GM21717 (cell line): Measurements from ENCODE around the gene ZNF775.

ENCODE experiments used
- ATAC-seq: cut with Tn5 transposase; IDR thresholded peaks from one replicate; pipeline ENCODE4 v1.9.1; 2021; ENCODE audit warnings: mild to moderate bottlenecking, moderate library complexity; ENCODE audit not compliant: unreplicated experiment

ZNF775 gene

DNA sequence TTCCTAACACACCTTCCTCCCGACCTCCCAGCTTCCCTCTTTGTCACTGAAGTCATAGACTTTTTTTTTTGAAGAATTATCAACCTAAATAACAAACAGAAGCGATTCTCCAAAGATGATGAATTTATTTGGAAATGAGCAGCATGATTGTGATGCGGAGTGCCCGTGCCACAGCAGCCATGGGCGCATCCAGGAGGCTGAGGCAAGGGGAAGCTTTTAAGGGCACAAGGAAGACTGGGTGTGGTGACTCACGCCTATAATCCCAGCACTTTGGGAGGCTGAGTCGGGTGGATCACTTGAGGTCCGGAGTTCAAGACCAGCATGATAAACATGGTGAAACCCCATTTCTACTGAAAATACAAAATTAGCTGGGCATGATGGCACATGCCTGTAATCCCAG, 55.1 kb downstream of the ZNF775 start:
- no peak for ATAC-seq

DNA sequence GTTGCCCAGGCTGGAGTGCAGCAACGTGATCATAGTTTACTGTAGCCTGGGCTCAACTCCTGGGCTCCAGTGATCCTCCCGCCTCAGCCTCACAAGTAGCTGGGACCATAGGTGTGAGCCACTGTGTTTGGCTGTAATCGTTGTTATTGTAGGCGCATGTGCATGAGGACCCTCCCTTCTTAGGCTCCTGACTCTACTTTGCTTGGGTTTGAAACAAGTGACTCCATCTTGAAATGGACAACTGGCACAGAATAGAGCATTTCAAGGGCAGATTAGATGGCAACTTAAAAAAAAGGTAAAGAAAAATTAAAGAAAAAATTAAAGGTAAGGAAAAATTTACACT, 55.9 kb downstream of the ZNF775 start:
- ATAC-seq = no peak

DNA sequence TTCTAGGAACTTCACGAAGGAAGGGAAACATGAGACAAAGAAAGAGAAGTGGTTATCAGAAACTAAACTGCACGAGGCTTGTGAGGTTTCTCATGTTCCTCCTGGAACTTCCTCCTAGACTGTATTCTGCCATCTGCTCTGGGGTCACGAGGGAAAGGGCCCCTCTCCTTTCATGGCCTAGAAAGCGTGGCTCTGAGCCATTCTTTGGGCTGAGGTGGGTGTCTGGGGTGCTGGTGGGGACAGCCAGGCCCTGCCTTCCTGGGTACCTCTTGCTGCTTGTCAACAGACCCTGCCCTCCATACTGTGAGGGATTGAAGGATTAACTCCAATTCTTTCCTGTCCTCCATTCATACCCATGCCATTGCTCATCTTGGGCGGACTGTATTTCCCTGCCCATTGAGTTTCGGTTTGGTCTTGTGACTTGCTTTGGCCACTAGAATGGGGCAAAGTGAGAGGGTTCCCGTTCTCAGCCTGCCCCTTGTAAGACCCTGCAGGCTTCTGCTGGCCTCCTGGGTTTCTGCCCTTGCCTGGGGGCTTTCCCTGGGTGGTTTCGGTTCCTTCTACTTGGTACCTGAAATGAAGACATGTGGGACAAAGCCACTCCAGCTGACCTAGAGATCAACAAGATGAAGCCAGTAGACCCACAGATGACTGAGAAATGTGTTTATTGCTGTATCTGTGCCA, 56.4 kb downstream of the ZNF775 start:
- ATAC-seq = peak; percentile 96

DNA sequence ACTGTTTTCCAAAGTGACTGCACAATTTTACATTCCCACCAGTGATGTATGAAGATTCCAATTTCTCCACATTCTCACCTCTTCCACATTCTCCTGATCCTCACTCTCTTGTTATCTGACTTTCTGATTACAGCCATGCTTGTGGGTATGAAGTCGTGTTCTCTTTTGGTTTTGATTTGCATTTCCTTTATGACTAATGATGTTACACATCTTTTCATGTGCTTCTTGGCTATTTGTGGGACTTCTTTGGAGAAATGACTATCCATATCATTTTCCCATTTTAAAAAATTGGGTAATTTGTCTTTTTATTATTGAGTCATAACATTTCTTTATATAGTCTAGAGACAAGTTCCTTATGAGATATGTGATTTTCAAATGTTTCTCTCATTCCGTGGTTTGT, 60.8 kb downstream of the ZNF775 start:
- ATAC-seq = no peak

DNA sequence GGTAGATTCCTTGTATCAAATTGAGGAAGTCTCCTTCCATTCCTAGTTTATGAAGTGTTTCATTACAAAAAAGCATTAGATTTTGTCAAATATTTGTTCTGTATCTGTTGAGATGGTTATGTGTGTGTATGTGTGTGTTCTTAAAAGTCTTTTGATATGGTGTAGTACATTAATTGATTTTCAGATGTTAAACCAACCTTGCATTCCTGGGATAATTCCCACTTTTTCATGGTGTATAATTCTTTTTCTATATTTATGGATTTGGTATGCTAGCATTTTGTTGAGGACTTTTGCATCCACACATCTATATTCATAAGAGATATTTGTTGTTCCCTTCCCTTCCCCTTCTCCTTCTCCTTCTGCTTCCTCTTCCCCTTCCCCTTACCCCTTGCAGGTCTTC, 62.4 kb downstream of the ZNF775 start:
- no peak for ATAC-seq

DNA sequence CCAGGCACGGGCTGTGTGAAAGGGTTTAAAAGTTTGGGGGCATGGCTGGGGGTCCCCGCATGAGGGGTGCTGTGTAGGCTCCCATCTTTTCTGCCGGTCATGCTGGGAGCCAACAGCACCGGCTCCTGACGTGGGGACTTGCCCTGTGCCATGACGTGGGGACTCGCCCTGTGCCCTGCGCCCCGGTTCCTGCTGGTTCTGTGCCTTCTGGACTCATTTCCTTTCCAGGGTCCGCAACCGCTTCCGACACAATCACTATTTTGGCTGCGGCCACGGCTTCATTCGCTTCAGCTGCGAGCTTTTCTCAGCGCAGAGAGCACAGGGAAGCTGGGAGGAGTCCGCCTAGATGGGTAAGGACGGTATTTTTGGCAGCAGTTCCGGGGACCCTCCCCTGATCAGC, 63.7 kb downstream of the ZNF775 start:
- no peak for ATAC-seq

DNA sequence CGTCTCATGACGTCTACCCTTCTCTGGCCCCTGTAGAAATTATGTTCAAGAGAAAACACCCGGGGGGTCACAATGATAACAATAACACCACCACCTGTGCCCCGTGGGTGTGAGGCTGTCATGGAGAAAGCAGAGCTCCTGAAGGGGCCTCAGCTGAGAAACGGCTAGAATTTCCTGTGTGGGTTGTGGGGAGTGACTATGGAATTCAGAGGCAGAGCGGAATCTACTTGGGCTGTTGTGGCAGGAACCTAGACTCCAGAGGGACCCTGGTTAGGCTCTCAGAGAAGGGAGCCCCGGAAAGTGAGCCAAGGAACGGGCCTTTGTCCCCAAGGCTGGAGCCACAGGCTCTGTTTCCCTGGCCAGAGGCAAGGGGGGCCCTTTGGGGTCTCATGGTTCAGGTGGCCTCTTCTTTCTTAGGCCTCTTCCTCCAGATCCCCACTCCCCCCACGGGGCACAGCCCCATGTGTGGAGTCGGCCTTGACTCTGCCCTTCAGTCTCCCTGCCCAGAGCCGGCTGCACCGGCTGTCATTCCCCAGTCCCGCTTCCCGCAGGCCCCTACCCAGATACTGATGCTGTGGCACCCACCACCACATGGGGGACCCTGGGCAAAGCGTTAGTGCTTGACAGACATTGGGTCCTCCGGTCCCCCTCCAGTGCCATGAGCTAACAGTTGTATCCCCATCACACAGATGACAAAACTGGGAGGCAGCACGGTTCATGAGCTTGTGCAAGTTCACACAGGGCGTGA, 64.8 kb downstream of the ZNF775 start:
- no peak for ATAC-seq

DNA sequence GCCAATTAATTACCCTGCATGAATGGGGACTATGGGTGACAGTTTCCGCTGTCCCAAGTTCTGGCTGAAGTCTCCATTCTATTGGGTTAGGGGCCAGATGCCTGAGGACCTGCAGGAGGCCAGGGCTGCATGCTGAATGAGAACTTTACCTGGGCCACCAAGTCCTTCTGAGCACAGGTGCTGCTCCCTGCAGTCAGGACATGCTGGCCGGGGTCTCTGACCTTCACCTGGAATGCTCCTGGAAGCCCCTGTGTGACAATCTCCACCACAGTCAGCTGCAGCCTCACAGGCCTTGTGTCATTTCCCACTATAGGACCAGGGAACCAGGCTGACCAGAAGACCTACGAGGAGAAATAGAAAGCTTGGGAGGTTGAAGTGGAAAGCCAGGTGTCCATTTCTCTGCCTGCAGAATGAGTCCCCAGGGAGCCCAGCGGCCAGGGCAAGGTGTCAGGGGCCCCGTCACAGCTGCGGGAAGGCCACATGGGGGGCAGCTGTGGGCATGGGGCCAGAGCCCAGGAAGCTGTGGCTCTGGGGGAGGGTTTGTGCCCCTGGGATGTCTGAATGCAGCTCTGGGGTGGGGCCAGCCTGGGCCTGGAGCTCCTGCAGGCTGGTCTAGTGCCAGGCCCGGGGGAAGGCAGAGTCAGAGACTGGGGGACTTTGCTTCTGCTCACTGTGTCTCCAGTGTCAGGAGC, 65.7 kb downstream of the ZNF775 start:
- ATAC-seq = no peak

DNA sequence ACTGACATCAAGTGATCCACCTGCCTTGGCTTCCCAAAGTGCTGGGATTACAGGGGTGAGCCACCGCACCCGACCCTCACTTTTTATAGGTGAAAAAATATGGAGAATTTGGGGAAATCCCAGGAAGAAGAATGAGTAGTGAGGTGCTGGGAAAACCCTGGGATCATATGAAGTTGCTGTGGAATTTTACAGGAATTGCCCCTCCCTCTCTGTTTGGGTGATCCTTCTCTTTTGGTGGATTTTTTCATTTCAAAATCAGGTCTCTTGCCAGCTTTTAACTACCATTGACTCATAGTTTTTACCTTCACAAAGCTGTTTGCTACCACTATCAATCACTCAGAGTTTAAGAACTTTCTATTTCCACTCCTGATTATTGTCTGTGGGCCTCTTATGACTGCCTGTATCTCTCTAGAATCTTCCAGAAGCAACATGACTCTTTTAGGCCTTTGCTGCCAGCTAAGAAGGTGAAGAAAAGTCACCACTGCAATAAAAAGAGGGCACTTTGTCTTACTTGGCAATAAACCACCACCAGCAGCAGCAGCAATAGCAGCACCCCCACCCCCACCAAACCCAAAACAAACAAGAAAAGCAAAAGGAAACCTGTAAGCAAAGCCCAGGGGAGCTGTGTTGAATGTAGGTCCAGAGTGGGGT, 67.3 kb downstream of the ZNF775 start:
- no peak for ATAC-seq
